ENCODE measurements around the gene MYMX. TPM values are rescaled to one million over a fixed set of nuclear protein-coding genes. Genes with fewer than 3 reads are reported as not detected.

MYMX gene
- not detected for polyA plus RNA-seq

GRCh38 chr6:44216677-44217331, at the start of gene MYMX:
Gene MYMX, plus strand, starts transcription at chr6:44216926. Its CDS starts 546 bp downstream, at chr6:44217472.
- Mint-ChIP-seq H3K27me3 (ENCODE audit: low read depth in 3 of 3) (peaks cover 3 to 20% (median 11%) of the 10 kb centered on the region in 3 donors), H3K36me3 (peaks cover 0 to 4% (median 0%) of the 10 kb centered on the region in 3 donors), H3K4me3 (no peak within 1 kb of the TSS), H3K4me1 (peaks cover 0 to 14% of the 10 kb centered on the region in 2 donors), H3K9me3 (no peaks in the 10 kb centered on the region), H3K27ac (no peak within 1 kb of the TSS)
- DNase-seq, result no peak

GRCh38 chr6:44167567-44167966, 49.2 kb upstream of the MYMX start:
- no peak overlapping the region for H3K27ac Mint-ChIP-seq

GRCh38 chr6:44169154-44169553, 47.6 kb upstream of the MYMX start:
- Mint-ChIP-seq H3K9me3 (no peaks in the 10 kb centered on the region), H3K4me1 (peaks cover 2 to 6% of the 10 kb centered on the region in 2 donors), H3K27me3 (ENCODE audit: low read depth in 3 of 3) (peaks cover 3 to 16% (median 6%) of the 10 kb centered on the region in 3 donors), H3K36me3 (no peaks in the 10 kb centered on the region), H3K4me3 (no peak overlapping the region), H3K27ac (no peak overlapping the region)
- no peak for DNase-seq

More at GRCh38 chr6:44167567-44167966, 49.2 kb upstream of the MYMX start:
- H3K27me3 Mint-ChIP-seq (ENCODE audit: low read depth in 3 of 3), result peaks cover 3 to 12% (median 8%) of the 10 kb centered on the region in 3 donors
- no peak for DNase-seq
- no peak overlapping the region for H3K4me3 Mint-ChIP-seq
- peaks cover 0 to 1% of the 10 kb centered on the region in 2 donors for H3K4me1 Mint-ChIP-seq
- no peaks in the 10 kb centered on the region for H3K9me3 Mint-ChIP-seq
- no peaks in the 10 kb centered on the region for H3K36me3 Mint-ChIP-seq

- H3K4me3 Mint-ChIP-seq, result no peak overlapping the region
- no peak for DNase-seq
- H3K27me3 Mint-ChIP-seq (ENCODE audit: low read depth in 3 of 3), result peaks cover 3 to 13% (median 6%) of the 10 kb centered on the region in 3 donors
- no peaks in the 10 kb centered on the region for H3K36me3 Mint-ChIP-seq
- no peak overlapping the region for H3K27ac Mint-ChIP-seq
- H3K4me1 Mint-ChIP-seq, result peaks cover 2 to 6% of the 10 kb centered on the region in 2 donors
- H3K9me3 Mint-ChIP-seq, result no peaks in the 10 kb centered on the region
These were observed 46.7 kb upstream of the MYMX start for GRCh38 chr6:44169886-44170570.

- H3K27ac Mint-ChIP-seq, result no peak overlapping the region
- H3K4me1 Mint-ChIP-seq, result peaks cover 11 to 18% of the 10 kb centered on the region in 2 donors
- H3K36me3 Mint-ChIP-seq, result no peaks in the 10 kb centered on the region
- no peak for DNase-seq
- H3K4me3 Mint-ChIP-seq, result no peak overlapping the region
- H3K9me3 Mint-ChIP-seq, result no peaks in the 10 kb centered on the region
- peaks cover 0 to 13% (median 4%) of the 10 kb centered on the region in 3 donors for H3K27me3 Mint-ChIP-seq (ENCODE audit: low read depth in 3 of 3)
These were observed 44.7 kb upstream of the MYMX start for GRCh38 chr6:44171899-44172546.

- peak; percentile 66 to 69 (median 68) for DNase-seq
- Mint-ChIP-seq H3K4me3 (peak overlapping the region in 1 of 5 donors; percentile 21), H3K4me1 (peaks cover 16 to 26% of the 10 kb centered on the region in 2 donors), H3K27ac (peak overlapping the region in 2 of 6 donors; percentile 17 to 64), H3K27me3 (ENCODE audit: low read depth in 3 of 3) (peaks cover 0 to 13% (median 8%) of the 10 kb centered on the region in 3 donors), H3K9me3 (no peaks in the 10 kb centered on the region), H3K36me3 (no peaks in the 10 kb centered on the region)
These were observed 43.8 kb upstream of the MYMX start for GRCh38 chr6:44172731-44173500.

- Mint-ChIP-seq H3K9me3 (no peaks in the 10 kb centered on the region), H3K27ac (peak overlapping the region in 4 of 6 donors; percentile 23 to 79 (median 50)), H3K4me1 (peaks cover 16 to 27% of the 10 kb centered on the region in 2 donors), H3K36me3 (no peaks in the 10 kb centered on the region), H3K27me3 (ENCODE audit: low read depth in 3 of 3) (peaks cover 0 to 7% (median 6%) of the 10 kb centered on the region in 3 donors), H3K4me3 (peak overlapping the region; percentile 18 to 75 (median 49))
- DNase-seq, result no peak
These were observed 40.5 kb upstream of the MYMX start for GRCh38 chr6:44176130-44176761.

- Mint-ChIP-seq H3K27me3 (ENCODE audit: low read depth in 3 of 3) (peaks cover 0 to 6% (median 4%) of the 10 kb centered on the region in 3 donors), H3K36me3 (no peaks in the 10 kb centered on the region), H3K4me3 (peak overlapping the region; percentile 49 to 75 (median 68)), H3K9me3 (no peaks in the 10 kb centered on the region), H3K27ac (peak overlapping the region in 5 of 6 donors; percentile 34 to 85 (median 65)), H3K4me1 (peaks cover 16 to 27% of the 10 kb centered on the region in 2 donors)
- peak; percentile 68 to 77 (median 71) for DNase-seq
These were observed 39.8 kb upstream of the MYMX start for GRCh38 chr6:44176762-44177509.

GRCh38 chr6:44177691-44178423, 38.9 kb upstream of the MYMX start:
- Mint-ChIP-seq H3K4me1 (peaks cover 14 to 23% of the 10 kb centered on the region in 2 donors), H3K27me3 (ENCODE audit: low read depth in 3 of 3) (peaks cover 0 to 6% (median under 1%) of the 10 kb centered on the region in 3 donors), H3K27ac (peak overlapping the region; percentile 7 to 85 (median 53)), H3K9me3 (no peaks in the 10 kb centered on the region), H3K36me3 (no peaks in the 10 kb centered on the region), H3K4me3 (peak overlapping the region in 3 of 5 donors; percentile 1 to 35 (median 10))
- no peak for DNase-seq

GRCh38 chr6:44178424-44179071, 38.2 kb upstream of the MYMX start:
- Mint-ChIP-seq H3K9me3 (no peaks in the 10 kb centered on the region), H3K4me3 (peak overlapping the region in 1 of 5 donors; percentile 1), H3K4me1 (peaks cover 14 to 21% of the 10 kb centered on the region in 2 donors), H3K36me3 (no peaks in the 10 kb centered on the region), H3K27me3 (ENCODE audit: low read depth in 3 of 3) (peaks cover 0 to 6% (median 0%) of the 10 kb centered on the region in 3 donors), H3K27ac (peak overlapping the region; percentile 7 to 85 (median 38))
- DNase-seq, result no peak

GRCh38 chr6:44179072-44179536, 37.6 kb upstream of the MYMX start:
- Mint-ChIP-seq H3K27me3 (ENCODE audit: low read depth in 3 of 3) (peaks cover 0 to 6% (median 1%) of the 10 kb centered on the region in 3 donors), H3K4me3 (peak overlapping the region in 1 of 5 donors; percentile 6), H3K4me1 (peaks cover 14 to 21% of the 10 kb centered on the region in 2 donors), H3K36me3 (no peaks in the 10 kb centered on the region), H3K27ac (peak overlapping the region in 4 of 6 donors; percentile 9 to 51 (median 28)), H3K9me3 (no peaks in the 10 kb centered on the region)
- no peak for DNase-seq
